ENCODE results near the gene PSMB2.
"Not testable (repeated sequence)": the region's sequence is repeated elsewhere in the genome, so short reads cannot be mapped to it uniquely, and the experiment has no call there.

- TF ChIP-seq POLR2A, CTCF (IDR thresholded peaks at IDR 0.05): not testable (repeated sequence)
Measured at GRCh38 chr1:35585805-35586204, 55.5 kb downstream of the PSMB2 start.
